Mucosa of stomach (tissue), 1 donor: ENCODE measurements around the gene SNX30.

Source experiments
- H3K27me3 ChIP-seq: one replicate; pipeline ENCODE4 v1.7.0; 2013; ENCODE audit warnings: mild to moderate bottlenecking, low read length; ENCODE audit not compliant: control insufficient read depth, insufficient read depth
- H3K36me3 ChIP-seq: one replicate; pipeline ENCODE4 v1.7.0; 2013; ENCODE audit warnings: low read length; ENCODE audit not compliant: control insufficient read depth, insufficient read depth
- H3K4me1 ChIP-seq: one replicate; pipeline ENCODE4 v1.7.0; 2013; ENCODE audit warnings: mild to moderate bottlenecking, low read length; ENCODE audit not compliant: control insufficient read depth, insufficient read depth
- H3K4me3 ChIP-seq: one replicate; pipeline ENCODE4 v1.7.0; 2013; ENCODE audit warnings: low read length
- H3K9ac ChIP-seq: one replicate; pipeline ENCODE4 v1.7.0; 2013; ENCODE audit warnings: mild to moderate bottlenecking, low read length, moderate library complexity
- H3K9me3 ChIP-seq: one replicate; pipeline ENCODE4 v1.7.0; 2013; ENCODE audit warnings: mild to moderate bottlenecking, low read length, moderate library complexity; ENCODE audit not compliant: control insufficient read depth
- donor health status: Pancreatic carcinoma.

The SNX30 gene

DNA sequence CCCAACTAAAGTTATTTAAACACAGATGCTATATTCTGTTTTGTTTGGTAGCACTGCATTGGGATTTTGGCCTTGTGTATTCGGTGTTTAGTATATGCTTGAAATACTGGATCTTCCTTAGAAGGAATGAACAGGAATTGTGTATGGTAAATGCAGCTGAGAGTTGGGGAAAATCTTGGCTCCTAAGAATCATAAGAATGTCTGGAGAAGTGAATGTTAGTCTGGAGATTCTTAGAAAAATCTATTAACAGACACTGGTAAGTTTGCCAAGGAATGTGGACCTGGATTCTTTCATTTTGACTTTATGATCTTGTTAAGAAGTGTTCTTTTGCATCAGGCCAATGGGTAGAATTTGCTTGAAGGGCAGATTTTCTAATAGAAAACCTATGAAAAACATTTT lies 38.9 kb downstream of the SNX30 start:
- Histone ChIP-seq H3K9ac (no peak overlapping the region), H3K4me1 (no peaks in the 10 kb centered on the region)

DNA sequence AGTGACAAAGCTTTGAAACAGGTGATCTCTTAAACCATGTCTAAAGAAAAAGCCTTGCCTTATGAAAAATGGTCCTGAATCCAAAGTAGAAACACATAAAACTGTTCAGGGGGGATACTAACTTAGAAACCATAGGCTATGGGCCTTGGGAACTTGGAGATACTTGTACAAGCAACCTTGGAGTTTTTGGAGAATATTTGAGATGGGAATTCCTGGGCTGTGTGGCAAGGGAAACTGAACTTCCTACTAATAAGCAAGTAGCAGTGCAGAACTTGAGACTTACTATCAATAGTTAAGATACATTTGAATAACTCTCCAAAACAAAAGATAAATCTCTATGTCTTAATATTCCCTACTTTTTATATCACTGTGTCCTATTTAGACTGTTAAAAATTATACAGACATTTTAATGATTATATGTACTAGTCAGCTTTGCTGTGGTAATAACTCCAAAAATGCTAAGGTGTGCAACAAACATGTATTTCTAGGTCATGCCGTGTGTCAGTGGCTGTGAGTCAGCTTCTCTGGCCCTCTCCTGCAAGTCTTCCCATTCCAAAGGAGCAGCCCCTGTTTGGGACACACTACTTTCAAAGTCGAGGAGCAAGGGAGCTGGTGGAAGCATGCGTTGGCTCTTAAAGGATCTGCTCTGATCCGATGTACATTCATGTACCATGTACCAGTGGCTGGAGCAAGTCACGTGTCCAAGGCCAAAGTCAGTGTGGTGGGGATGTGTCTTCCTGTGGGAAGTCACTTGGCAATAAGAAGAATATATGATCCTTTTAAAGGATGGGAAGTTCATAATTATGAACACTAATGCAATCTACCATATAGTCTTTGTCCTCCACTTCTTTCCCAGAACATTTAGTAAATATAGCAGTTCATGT lies 39.6 kb downstream of the SNX30 start:
- Histone ChIP-seq H3K4me1 (no peaks in the 10 kb centered on the region), H3K36me3 (no peaks in the 10 kb centered on the region), H3K9me3 (no peaks in the 10 kb centered on the region), H3K27me3 (no peaks in the 10 kb centered on the region), H3K9ac (no peak overlapping the region), H3K4me3 (no peak overlapping the region)

More for the DNA sequence above, 38.9 kb downstream of the SNX30 start:
- no peaks in the 10 kb centered on the region for H3K27me3 ChIP-seq
- H3K36me3 ChIP-seq, result no peaks in the 10 kb centered on the region
- no peak overlapping the region for H3K4me3 ChIP-seq
- no peaks in the 10 kb centered on the region for H3K9me3 ChIP-seq

DNA sequence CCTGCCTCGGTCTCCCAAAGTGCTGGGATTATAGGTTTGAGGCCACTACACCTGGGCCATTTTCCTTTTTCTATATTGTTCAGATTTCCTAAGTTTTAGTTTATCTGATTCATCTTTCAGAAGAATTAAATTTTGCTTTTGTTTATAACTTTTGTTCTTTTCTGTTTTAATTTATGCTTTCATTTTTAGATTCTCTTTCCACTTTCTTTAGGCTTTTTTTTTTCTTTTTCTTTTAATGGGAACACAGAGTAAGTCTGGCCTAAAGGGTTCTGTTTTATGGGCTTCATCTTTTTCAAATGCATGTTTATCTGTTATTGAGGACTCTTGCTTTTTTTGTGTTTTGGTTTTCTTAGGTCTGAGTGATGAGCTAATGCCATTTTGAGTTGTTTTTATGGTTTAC lies 42.1 kb downstream of the SNX30 start:
- H3K36me3 ChIP-seq, result no peaks in the 10 kb centered on the region
- H3K27me3 ChIP-seq, result no peaks in the 10 kb centered on the region
- no peaks in the 10 kb centered on the region for H3K9me3 ChIP-seq
- no peak overlapping the region for H3K9ac ChIP-seq
- no peak overlapping the region for H3K4me3 ChIP-seq
- no peaks in the 10 kb centered on the region for H3K4me1 ChIP-seq

DNA sequence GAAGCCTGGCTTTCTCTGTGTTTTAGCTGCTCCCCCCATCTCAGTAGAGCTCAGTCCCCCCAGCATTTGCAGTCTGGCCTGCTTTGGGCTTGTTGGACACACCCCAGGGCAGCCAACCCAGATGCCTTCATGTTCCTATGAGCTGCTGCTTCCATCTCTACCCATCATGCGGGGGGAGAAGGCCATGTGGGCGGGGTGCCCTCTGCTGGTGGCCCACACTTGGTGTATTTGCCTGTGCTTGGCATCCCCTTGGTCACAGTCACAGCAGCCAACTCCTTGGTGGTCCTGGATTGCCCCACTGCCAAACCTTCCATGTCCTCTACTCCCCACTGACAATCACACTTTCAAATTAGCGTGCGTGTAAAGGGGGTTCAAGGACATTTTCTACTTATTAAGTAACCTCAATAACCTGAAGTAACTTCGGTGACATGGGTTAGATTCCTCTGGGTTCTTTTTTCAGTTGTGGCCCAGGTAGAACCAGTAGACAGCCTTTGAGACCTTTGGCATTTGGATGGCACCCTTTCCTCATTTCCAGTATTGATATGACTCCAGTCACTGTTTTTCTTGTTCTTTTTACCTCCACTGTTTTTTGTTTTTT lies 42.8 kb downstream of the SNX30 start:
- H3K4me1 ChIP-seq, result no peaks in the 10 kb centered on the region
- no peaks in the 10 kb centered on the region for H3K27me3 ChIP-seq
- H3K4me3 ChIP-seq, result no peak overlapping the region
- H3K9ac ChIP-seq, result no peak overlapping the region
- no peaks in the 10 kb centered on the region for H3K36me3 ChIP-seq
- H3K9me3 ChIP-seq, result no peaks in the 10 kb centered on the region

DNA sequence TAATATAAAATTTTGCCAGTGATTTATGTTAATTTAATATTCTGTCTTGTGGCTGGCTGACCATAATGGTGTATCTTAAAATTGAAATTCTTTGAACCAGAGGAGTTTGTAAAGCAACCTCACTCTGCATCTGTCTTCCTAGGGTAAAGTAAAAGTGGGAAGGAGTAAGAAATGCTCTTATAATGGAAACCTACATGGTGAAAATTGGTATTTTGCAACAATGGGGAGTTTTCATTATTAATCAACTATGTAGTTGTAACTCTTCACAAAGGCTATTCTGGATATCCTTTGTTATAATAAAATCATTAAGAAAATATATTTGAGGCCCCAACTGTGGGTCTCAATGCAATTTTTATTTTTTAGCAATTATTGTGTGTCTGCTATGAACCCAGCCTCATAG lies 44.2 kb downstream of the SNX30 start:
- H3K36me3 ChIP-seq, result no peaks in the 10 kb centered on the region
- H3K4me1 ChIP-seq, result no peaks in the 10 kb centered on the region
- no peak overlapping the region for H3K9ac ChIP-seq
- no peak overlapping the region for H3K4me3 ChIP-seq
- no peaks in the 10 kb centered on the region for H3K9me3 ChIP-seq
- H3K27me3 ChIP-seq, result no peaks in the 10 kb centered on the region

DNA sequence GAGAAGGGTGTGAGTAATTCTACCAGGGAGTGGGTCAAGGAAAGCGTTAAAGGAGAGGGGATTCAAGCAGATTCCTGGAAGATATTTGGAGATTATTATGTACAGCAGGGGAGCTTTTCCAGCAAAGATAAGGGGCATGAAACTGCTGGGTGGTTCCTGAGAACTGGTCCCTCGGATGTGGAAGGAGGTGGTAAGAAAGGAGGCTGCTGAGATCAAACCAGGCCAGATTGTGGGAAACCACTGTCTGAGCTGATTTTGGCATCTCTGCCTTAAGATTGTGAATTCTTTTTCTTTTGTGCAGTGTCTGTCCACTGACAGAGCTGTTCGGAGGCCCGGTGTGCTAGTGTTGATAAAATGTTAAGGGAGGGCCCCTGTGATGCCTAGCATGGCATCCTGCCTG lies 45.4 kb downstream of the SNX30 start:
- no peaks in the 10 kb centered on the region for H3K36me3 ChIP-seq
- H3K9ac ChIP-seq, result no peak overlapping the region
- H3K27me3 ChIP-seq, result no peaks in the 10 kb centered on the region
- no peak overlapping the region for H3K4me3 ChIP-seq
- H3K4me1 ChIP-seq, result no peaks in the 10 kb centered on the region
- no peaks in the 10 kb centered on the region for H3K9me3 ChIP-seq

DNA sequence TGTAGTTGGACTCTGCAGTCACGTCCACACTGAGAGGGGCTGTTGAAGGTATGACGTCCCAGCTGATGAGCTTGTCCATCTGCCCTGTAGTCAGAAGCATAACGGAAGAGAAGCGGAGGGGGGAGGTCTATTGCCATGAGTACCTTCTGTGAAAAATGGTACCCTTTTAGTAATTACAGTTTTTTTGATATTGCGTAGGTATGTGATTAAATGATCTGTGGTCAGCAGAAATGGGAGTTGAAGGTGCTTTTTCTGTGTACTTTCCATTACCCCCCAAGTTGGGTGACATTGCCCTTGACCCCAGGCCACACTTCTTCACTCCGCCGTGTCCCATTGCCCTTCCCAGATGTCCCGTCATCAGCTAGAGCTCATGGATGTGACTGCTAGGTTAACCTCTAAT lies 45.9 kb downstream of the SNX30 start:
- no peaks in the 10 kb centered on the region for H3K9me3 ChIP-seq
- H3K4me3 ChIP-seq, result no peak overlapping the region
- no peaks in the 10 kb centered on the region for H3K27me3 ChIP-seq
- H3K36me3 ChIP-seq, result no peaks in the 10 kb centered on the region
- H3K4me1 ChIP-seq, result no peaks in the 10 kb centered on the region
- H3K9ac ChIP-seq, result no peak overlapping the region

DNA sequence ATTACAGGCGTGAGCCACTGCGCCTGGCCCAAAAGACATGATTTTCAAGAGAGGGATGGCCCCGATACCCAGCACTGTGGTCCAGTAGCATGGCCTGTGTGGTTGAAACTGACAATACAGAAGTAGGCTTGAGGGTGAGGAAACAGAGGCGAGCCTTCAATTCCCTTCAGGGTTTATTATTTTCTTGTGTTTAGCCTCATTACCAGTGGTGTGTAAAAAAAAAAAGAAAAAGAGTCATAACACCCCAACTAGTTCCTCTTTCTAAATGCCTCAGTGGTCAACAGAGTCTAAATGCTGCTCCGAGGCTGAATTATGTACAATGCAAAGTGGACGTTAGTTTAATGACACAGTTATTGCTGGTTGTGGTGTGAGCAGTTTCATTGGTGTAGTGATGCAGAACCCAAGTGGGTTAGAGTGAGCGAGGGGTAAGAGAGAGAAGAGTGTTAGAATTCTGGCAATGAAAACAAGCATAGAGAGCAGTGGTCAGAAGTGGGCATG lies 58.8 kb downstream of the SNX30 start:
- Histone ChIP-seq H3K9ac (no peak overlapping the region), H3K4me3 (no peak overlapping the region), H3K4me1 (no peaks in the 10 kb centered on the region), H3K36me3 (no peaks in the 10 kb centered on the region), H3K27me3 (no peaks in the 10 kb centered on the region), H3K9me3 (no peaks in the 10 kb centered on the region)

DNA sequence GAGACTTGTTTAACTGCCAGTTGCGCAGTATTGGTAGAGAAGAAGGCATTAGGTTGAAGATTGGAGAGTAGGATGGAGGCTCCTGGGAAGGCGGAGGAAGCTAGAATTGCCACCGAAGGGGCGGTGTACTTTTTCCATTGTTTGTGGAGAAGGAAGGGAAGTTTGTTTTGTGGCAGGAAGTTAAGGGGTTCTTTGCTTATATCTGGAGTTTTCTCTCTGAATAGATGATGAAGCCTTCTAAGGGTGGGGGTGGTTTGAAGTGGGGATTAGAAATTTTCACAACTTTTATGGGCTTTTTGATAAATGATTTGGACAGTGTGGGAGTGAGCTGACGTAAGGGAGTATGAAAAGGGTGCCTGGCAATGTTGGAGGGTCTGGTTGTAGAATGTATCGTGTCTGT lies 59.3 kb downstream of the SNX30 start:
- Histone ChIP-seq H3K4me3 (no peak overlapping the region), H3K27me3 (no peaks in the 10 kb centered on the region), H3K9me3 (no peaks in the 10 kb centered on the region), H3K4me1 (no peaks in the 10 kb centered on the region), H3K9ac (no peak overlapping the region), H3K36me3 (no peaks in the 10 kb centered on the region)

DNA sequence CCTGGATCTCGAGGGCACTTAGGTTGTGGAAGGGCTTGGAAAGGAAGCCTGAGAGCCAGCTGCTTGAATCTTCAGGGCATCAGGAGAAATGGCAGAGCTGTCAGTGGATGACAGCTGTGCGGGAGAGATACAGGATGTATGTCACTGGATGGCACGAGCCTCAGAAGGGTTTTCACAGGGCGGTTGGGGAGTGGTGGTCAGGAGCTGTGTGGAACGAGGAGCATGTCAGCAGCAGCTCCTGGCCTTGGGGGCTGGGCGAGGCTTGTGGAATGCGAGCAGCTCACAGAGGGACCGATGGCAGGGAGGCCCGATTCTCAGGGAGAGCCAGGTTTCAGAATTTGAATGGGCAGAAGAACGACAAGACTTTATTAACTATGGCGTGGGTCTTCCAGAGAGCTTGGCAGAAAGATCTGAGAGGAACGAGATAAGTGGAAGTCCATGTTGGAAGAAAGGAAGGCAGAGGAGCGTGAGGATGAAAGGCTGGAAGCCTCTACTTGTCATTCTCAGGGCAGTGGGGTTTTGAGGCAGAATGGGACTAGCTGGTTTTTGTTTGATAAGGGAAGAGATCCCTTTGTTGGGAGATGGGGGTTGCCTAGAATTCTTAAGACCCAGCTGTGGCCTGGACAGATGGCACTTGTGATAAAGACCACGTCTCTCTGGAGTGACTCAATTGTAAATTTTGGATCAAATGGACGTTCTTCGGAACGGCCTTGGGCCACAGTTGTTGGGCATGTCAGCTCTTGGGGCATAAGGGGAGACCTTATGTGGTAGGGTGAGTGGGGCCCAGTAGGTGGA lies 60.3 kb downstream of the SNX30 start:
- H3K4me3 ChIP-seq, result no peak overlapping the region
- H3K27me3 ChIP-seq, result no peaks in the 10 kb centered on the region
- H3K9me3 ChIP-seq, result no peaks in the 10 kb centered on the region
- H3K9ac ChIP-seq, result no peak overlapping the region
- H3K4me1 ChIP-seq, result no peaks in the 10 kb centered on the region
- H3K36me3 ChIP-seq, result no peaks in the 10 kb centered on the region

DNA sequence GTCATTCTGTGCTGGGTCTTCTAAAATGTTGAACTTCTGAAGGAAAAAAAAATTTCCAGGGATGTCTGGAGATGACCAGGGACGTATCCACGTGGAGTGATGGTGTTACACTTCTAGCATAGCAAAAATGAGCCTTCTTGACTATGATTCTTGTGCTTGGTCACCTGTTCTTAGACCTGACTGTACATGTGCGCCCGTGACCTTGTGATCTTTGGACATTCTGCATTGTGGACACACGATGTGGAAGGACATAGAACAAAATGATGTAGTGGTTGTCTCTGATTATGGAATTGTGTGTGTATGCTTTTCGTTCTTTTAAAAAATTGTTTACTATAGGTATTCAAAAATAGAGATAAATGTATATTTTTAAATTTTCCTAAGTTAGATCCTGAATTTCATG lies 61.0 kb downstream of the SNX30 start:
- Histone ChIP-seq H3K4me3 (no peak overlapping the region), H3K4me1 (no peaks in the 10 kb centered on the region), H3K9me3 (no peaks in the 10 kb centered on the region), H3K9ac (no peak overlapping the region), H3K36me3 (no peaks in the 10 kb centered on the region), H3K27me3 (no peaks in the 10 kb centered on the region)

DNA sequence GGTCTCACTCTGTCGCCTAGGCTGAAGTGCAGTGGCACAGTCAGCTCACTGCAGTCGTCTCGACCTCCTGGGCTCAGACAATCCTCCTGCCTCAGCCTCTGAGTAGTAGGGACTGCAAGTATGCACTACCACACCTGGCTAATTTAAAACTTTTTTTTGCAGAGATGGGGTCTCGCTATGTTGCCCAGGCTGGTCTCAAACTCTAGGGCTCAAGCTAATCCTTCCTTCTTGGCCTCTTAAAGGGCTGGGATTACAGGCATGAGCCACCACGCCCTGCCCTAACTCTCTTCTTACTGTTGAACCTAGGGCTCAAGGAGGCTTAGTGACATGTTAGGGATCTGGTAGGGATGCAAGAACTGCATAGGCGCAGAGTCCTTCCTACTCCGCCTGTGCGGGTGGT lies 65.3 kb downstream of the SNX30 start:
- no peaks in the 10 kb centered on the region for H3K27me3 ChIP-seq
- H3K4me3 ChIP-seq, result no peak overlapping the region
- H3K9me3 ChIP-seq, result no peaks in the 10 kb centered on the region
- H3K36me3 ChIP-seq, result no peaks in the 10 kb centered on the region
- H3K9ac ChIP-seq, result no peak overlapping the region
- H3K4me1 ChIP-seq, result no peaks in the 10 kb centered on the region
